ENCODE results near the gene PHYKPL.
"Not testable (repeated sequence)": the region's sequence is repeated elsewhere in the genome, so short reads cannot be mapped to it uniquely, and the experiment has no call there.

The PHYKPL gene

GRCh38 chr5:178205749-178206047 lies 26.9 kb downstream of the PHYKPL start:
- no peak for FAIRE-seq

GRCh38 chr5:178204935-178205748 lies 27.5 kb downstream of the PHYKPL start:
- FAIRE-seq, result no peak

- no peak for FAIRE-seq
These were observed 28.2 kb downstream of the PHYKPL start, which contains the start of gene HNRNPAB for GRCh38 chr5:178204182-178204934. TSS of gene HNRNPAB (plus strand) at chr5:178204533. CDS start at chr5:178204838, 305 bp downstream.

- no peak for FAIRE-seq
These were observed 28.9 kb downstream of the PHYKPL start for GRCh38 chr5:178203670-178204181.

GRCh38 chr5:178202541-178202940 lies 30.1 kb downstream of the PHYKPL start:
- no peak for FAIRE-seq

- FAIRE-seq, result no peak
These were observed 30.7 kb downstream of the PHYKPL start for GRCh38 chr5:178201927-178202235.

GRCh38 chr5:178201221-178201926 lies 31.2 kb downstream of the PHYKPL start:
- FAIRE-seq, result no peak

- no peak for FAIRE-seq
These were observed 32.8 kb downstream of the PHYKPL start for GRCh38 chr5:178199581-178200434.

GRCh38 chr5:178198706-178199105 lies 33.9 kb downstream of the PHYKPL start:
- no peak for FAIRE-seq

- not testable (repeated sequence) for FAIRE-seq
These were observed 34.5 kb downstream of the PHYKPL start for GRCh38 chr5:178198151-178198550.

GRCh38 chr5:178196986-178197385 lies 35.6 kb downstream of the PHYKPL start:
- FAIRE-seq, result no peak

- no peak for FAIRE-seq
These were observed 36.3 kb downstream of the PHYKPL start for GRCh38 chr5:178196281-178196812.

GRCh38 chr5:178194026-178194425 lies 38.6 kb downstream of the PHYKPL start:
- no peak for FAIRE-seq

- FAIRE-seq, result no peak
These were observed 39.3 kb downstream of the PHYKPL start for GRCh38 chr5:178193251-178193809.

- FAIRE-seq, result no peak
These were observed 39.8 kb downstream of the PHYKPL start for GRCh38 chr5:178192787-178193186.

GRCh38 chr5:178192244-178192643 lies 40.4 kb downstream of the PHYKPL start:
- FAIRE-seq, result no peak

- no peak for FAIRE-seq
These were observed 40.9 kb downstream of the PHYKPL start for GRCh38 chr5:178191661-178192060.

GRCh38 chr5:178189433-178189832 lies 43.2 kb downstream of the PHYKPL start:
- no peak for FAIRE-seq

GRCh38 chr5:178187014-178187413 lies 45.6 kb downstream of the PHYKPL start, which contains the start of gene GMCL2:
TSS of gene GMCL2 (minus strand) at chr5:178187371. CDS start at chr5:178187299, 72 bp downstream.
- FAIRE-seq, result no peak

GRCh38 chr5:178186427-178186826 lies 46.2 kb downstream of the PHYKPL start:
- FAIRE-seq, result no peak

GRCh38 chr5:178182158-178182876 lies 50.3 kb downstream of the PHYKPL start:
- FAIRE-seq, result no peak
